HFFc6 (cell line): ENCODE data around the gene FAM124B. TPM values are rescaled to one million over a fixed set of nuclear protein-coding genes. Genes with fewer than 3 reads are reported as not detected.

Source experiments
- DNase-seq: peaks from one replicate; pipeline ENCODE4 v3.0.0-alpha.2; 2018
- H3K27ac Mint-ChIP-seq: 2 replicates; pipeline ENCODE4 v1.8.0; 2020; ENCODE audit warnings: mild to moderate bottlenecking, mixed read lengths
- H3K27me3 Mint-ChIP-seq: 2 replicates; pipeline ENCODE4 v1.8.0; 2021; ENCODE audit warnings: mild to moderate bottlenecking, moderate library complexity, mixed read lengths; ENCODE audit not compliant: insufficient read depth
- H3K36me3 Mint-ChIP-seq: 2 replicates; pipeline ENCODE4 v1.8.0; 2021; ENCODE audit warnings: low read depth, mixed read lengths
- H3K4me1 Mint-ChIP-seq: 2 replicates; pipeline ENCODE4 v1.8.0; 2020; ENCODE audit warnings: low read depth, mixed read lengths
- H3K4me3 Mint-ChIP-seq: 2 replicates; pipeline ENCODE4 v1.8.0; 2020; ENCODE audit warnings: mild to moderate bottlenecking, moderate library complexity, mixed read lengths
- H3K9me3 Mint-ChIP-seq: 2 replicates; pipeline ENCODE4 v1.8.0; 2020; ENCODE audit warnings: mild to moderate bottlenecking, mixed read lengths
- CTCF ChIP-seq: fragments of 200-600 bp; sonication (generic); IDR thresholded peaks from 2 replicates; pipeline ENCODE4 v1.5.0; 2021; ENCODE audit warnings: antibody characterized with exemption, mild to moderate bottlenecking
- total RNA-seq, 6 experiments: library from RNA; stranded (reverse); fragmentation: NEBNext Ultra II Directional; extraction: Animal tissue kit (Norgen Biotek cat#: 25700); gene quantifications; 2 replicates in 1 of 6; 3 replicates in 5 of 6; pipeline ENCODE4 v1.2.3, GENCODE V29; 2021

FAM124B gene
- total RNA-seq, 6 experiments from 2014 or later, result 0.10 TPM; not detected in 5

GRCh38 chr2:224379172-224379571 is 22.7 kb downstream of the FAM124B start:
- Mint-ChIP-seq H3K27me3 (peaks cover 24% of the 10 kb centered on the region), H3K27ac (no peak overlapping the region), H3K9me3 (no peaks in the 10 kb centered on the region), H3K4me1 (no peaks in the 10 kb centered on the region), H3K4me3 (no peak overlapping the region), H3K36me3 (no peaks in the 10 kb centered on the region)
- no peak for DNase-seq
- no peak for TF ChIP-seq CTCF

DNA sequence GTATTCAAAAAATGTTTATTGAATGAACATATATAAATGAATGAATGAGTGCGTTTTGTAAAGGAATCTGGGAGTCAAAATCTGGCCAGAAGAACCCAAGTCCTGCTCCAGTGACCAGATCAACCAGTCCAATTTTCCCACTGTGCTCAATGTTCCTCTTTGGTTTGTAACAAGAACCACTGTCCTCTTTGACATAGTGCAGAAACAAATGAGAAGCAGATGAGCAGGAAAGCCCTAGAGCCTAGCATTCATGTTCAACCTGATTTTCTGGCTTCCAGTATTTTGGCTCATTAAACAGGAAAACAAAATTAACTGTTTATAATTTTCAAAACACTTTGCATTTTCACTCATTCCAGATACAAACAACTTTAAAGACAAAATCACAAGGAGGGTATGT is 23.2 kb downstream of the FAM124B start:
- DNase-seq, result no peak
- no peak for TF ChIP-seq CTCF
- no peak overlapping the region for H3K27ac Mint-ChIP-seq
- H3K4me3 Mint-ChIP-seq, result no peak overlapping the region
- no peaks in the 10 kb centered on the region for H3K4me1 Mint-ChIP-seq
- H3K9me3 Mint-ChIP-seq, result no peaks in the 10 kb centered on the region
- no peaks in the 10 kb centered on the region for H3K36me3 Mint-ChIP-seq
- H3K27me3 Mint-ChIP-seq, result peaks cover 24% of the 10 kb centered on the region

DNA sequence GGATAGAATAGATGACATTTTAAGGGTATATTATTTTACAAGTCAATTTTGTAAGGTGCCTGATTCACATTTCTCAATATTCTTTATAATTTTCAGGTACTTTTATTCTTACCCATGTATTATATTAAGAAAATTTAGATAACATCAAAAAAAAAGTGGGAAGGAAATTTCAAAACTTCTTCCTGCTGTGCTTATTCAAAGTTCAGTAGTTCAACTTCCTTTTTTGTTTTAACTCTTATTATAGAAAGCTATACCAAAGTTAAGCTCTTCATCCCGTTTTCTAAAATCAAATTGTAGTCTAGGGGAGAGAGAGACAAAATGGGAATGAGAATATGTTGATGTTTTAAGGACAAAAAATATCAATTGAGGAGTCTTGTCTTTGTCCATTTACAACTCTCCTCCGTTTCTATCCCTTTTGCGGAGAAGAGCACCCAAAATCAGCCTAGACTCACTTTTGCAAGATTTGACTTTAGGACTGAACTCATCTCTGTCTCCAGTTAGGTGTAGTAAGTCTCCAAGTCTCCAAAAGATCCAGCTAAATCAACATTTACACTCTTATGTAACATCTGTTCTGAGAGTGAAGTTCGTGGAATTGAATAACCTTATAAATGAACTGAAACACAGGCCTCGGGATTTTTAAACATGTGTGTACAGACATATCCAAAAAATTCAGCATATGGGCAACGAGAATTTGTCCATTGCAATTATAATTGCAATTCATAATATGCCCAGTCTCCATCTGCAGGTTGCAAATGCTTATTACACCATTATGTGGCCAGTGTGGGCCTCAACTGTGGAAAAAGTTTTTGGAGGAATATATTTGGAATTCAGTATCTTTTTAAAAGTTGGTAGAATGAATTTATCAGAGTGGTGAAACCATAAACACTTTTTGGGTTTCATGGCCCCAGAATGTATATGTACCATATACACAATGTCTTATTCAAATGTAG is 23.9 kb downstream of the FAM124B start:
- H3K4me1 Mint-ChIP-seq, result no peaks in the 10 kb centered on the region
- H3K27ac Mint-ChIP-seq, result no peak overlapping the region
- H3K36me3 Mint-ChIP-seq, result no peaks in the 10 kb centered on the region
- H3K9me3 Mint-ChIP-seq, result no peaks in the 10 kb centered on the region
- DNase-seq, result no peak
- peaks cover 24% of the 10 kb centered on the region for H3K27me3 Mint-ChIP-seq
- H3K4me3 Mint-ChIP-seq, result no peak overlapping the region
- peak; percentile 64 for TF ChIP-seq CTCF

- no peak overlapping the region for H3K4me3 Mint-ChIP-seq
- no peaks in the 10 kb centered on the region for H3K9me3 Mint-ChIP-seq
- no peak for TF ChIP-seq CTCF
- H3K27me3 Mint-ChIP-seq, result peaks cover 13% of the 10 kb centered on the region
- no peak overlapping the region for H3K27ac Mint-ChIP-seq
- H3K36me3 Mint-ChIP-seq, result no peaks in the 10 kb centered on the region
- no peak for DNase-seq
- no peaks in the 10 kb centered on the region for H3K4me1 Mint-ChIP-seq
These were observed 29.3 kb downstream of the FAM124B start for GRCh38 chr2:224372641-224373040.

- Mint-ChIP-seq H3K4me1 (no peaks in the 10 kb centered on the region), H3K4me3 (no peak overlapping the region), H3K27ac (no peak overlapping the region), H3K36me3 (no peaks in the 10 kb centered on the region), H3K9me3 (no peaks in the 10 kb centered on the region), H3K27me3 (peaks cover 11% of the 10 kb centered on the region)
- DNase-seq, result peak; percentile 38
- peak; percentile 87 for TF ChIP-seq CTCF
These were observed 32.8 kb downstream of the FAM124B start for GRCh38 chr2:224369028-224369632.
